Loucy (cell line): ENCODE data around the gene ABCB11.

Experiments used
- H2AFZ ChIP-seq: fragments of 200-600 bp; sonication (generic); 2 replicates; pipeline ENCODE4 v1.6.0; 2016; ENCODE audit warnings: antibody characterized with exemption, mild to moderate bottlenecking, low read length, moderate library complexity
- H3F3A ChIP-seq: fragments of 200-600 bp; 2 replicates; pipeline ENCODE4 v1.6.0; 2016; ENCODE audit warnings: antibody characterized with exemption, low read depth, mild to moderate bottlenecking
- H3K27me3 ChIP-seq: fragments of 200-600 bp; sonication (generic); 2 replicates; pipeline ENCODE4 v1.6.1; 2014; ENCODE audit warnings: low read length, mild to moderate bottlenecking; ENCODE audit not compliant: insufficient read depth, poor library complexity, severe bottlenecking
- H3K36me3 ChIP-seq: fragments of 200-600 bp; sonication (generic); 2 replicates; pipeline ENCODE4 v1.6.1; 2016; ENCODE audit warnings: low read length; ENCODE audit not compliant: insufficient read depth
- H3K4me1 ChIP-seq: fragments of 200-600 bp; sonication (generic); 2 replicates; pipeline ENCODE4 v1.5.1; 2014; ENCODE audit warnings: low read length, mild to moderate bottlenecking; ENCODE audit not compliant: insufficient read depth, poor library complexity, severe bottlenecking
- H3K4me2 ChIP-seq: fragments of 200-600 bp; sonication (generic); 2 replicates; pipeline ENCODE4 v1.6.0; 2014; ENCODE audit warnings: antibody characterized with exemption, low read length, low read depth, mild to moderate bottlenecking; ENCODE audit not compliant: poor library complexity, severe bottlenecking
- H3K4me3 ChIP-seq: fragments of 200-600 bp; sonication (generic); 2 replicates; pipeline ENCODE4 v1.5.1; 2014; ENCODE audit warnings: low read length, mild to moderate bottlenecking, mixed read lengths; ENCODE audit not compliant: poor library complexity, severe bottlenecking
- H3K79me2 ChIP-seq: fragments of 200-600 bp; sonication (generic); 2 replicates; pipeline ENCODE4 v1.6.1; 2014; ENCODE audit warnings: low read length; ENCODE audit not compliant: insufficient read depth
- H3K9ac ChIP-seq: fragments of 200-600 bp; sonication (generic); 2 replicates; pipeline ENCODE4 v1.6.0; 2014; ENCODE audit warnings: mild to moderate bottlenecking, low read depth, low read length, moderate library complexity; ENCODE audit not compliant: poor library complexity, severe bottlenecking
- H3K9me2 ChIP-seq: fragments of 200-600 bp; sonication (generic); replicated peaks from 2 replicates; pipeline ENCODE4 v1.6.1; 2016; ENCODE audit warnings: low read depth, low read length, mixed read lengths
- H3K9me3 ChIP-seq: fragments of 200-600 bp; sonication (generic); 2 replicates; pipeline ENCODE4 v1.6.1; 2014; ENCODE audit warnings: mild to moderate bottlenecking, antibody characterized with exemption, low read length, low read depth; ENCODE audit not compliant: insufficient read depth
- H4K20me1 ChIP-seq: fragments of 200-600 bp; sonication (generic); 2 replicates; pipeline ENCODE4 v1.6.0; 2014; ENCODE audit warnings: antibody characterized with exemption, low read length, mild to moderate bottlenecking; ENCODE audit not compliant: insufficient read depth, poor library complexity, severe bottlenecking
- EZH2phosphoT487 ChIP-seq: fragments of 200-600 bp; IDR thresholded peaks from 2 replicates; pipeline ENCODE4 v1.6.1; 2018; ENCODE audit warnings: antibody characterized with exemption, mild to moderate bottlenecking, moderate library complexity, borderline replicate concordance
- TF ChIP-seq, protein P1 (sequence below): fragments of 200-600 bp; sonication (generic); conservative IDR thresholded peaks from 2 replicates; pipeline ENCODE4 v1.5.1; 2014; ENCODE audit warnings: mild to moderate bottlenecking, antibody characterized with exemption, low read length

The ABCB11 gene

DNA sequence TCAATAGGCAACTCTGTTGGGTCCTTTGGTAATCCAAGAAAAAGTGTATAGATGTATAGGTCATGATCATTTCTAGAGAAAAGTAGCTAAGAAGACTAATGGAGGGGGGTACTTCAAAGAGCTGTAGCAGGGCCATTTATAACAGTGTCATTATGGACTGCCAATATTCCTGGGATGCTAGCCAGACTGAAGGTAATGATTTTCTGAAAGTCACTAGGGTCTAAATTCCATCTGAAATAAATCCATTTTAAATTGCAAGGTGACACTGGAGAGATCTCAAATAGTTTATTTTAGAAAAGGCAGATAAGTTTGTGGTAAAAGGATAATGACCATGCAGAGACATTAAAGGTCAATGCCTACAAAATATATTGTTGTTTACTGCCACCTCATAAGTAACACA, 136.4 kb downstream of the ABCB11 start:
- Histone ChIP-seq H3K4me1 (peaks cover 6% of the 10 kb centered on the region), H3F3A (no peaks in the 10 kb centered on the region), H3K36me3 (no peaks in the 10 kb centered on the region), H3K9ac (no peak overlapping the region), H3K9me2 (no peaks in the 10 kb centered on the region), H3K27me3 (no peaks in the 10 kb centered on the region), H4K20me1 (no peaks in the 10 kb centered on the region), H3K79me2 (peaks cover 5% of the 10 kb centered on the region), H2AFZ (no peak overlapping the region), H3K9me3 (no peaks in the 10 kb centered on the region), H3K4me3 (no peak overlapping the region), H3K4me2 (no peak overlapping the region)
- TF ChIP-seq EZH2phosphoT487, result no peak
- TF ChIP-seq, protein P1, sequence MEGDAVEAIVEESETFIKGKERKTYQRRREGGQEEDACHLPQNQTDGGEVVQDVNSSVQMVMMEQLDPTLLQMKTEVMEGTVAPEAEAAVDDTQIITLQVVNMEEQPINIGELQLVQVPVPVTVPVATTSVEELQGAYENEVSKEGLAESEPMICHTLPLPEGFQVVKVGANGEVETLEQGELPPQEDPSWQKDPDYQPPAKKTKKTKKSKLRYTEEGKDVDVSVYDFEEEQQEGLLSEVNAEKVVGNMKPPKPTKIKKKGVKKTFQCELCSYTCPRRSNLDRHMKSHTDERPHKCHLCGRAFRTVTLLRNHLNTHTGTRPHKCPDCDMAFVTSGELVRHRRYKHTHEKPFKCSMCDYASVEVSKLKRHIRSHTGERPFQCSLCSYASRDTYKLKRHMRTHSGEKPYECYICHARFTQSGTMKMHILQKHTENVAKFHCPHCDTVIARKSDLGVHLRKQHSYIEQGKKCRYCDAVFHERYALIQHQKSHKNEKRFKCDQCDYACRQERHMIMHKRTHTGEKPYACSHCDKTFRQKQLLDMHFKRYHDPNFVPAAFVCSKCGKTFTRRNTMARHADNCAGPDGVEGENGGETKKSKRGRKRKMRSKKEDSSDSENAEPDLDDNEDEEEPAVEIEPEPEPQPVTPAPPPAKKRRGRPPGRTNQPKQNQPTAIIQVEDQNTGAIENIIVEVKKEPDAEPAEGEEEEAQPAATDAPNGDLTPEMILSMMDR, result no peak

DNA sequence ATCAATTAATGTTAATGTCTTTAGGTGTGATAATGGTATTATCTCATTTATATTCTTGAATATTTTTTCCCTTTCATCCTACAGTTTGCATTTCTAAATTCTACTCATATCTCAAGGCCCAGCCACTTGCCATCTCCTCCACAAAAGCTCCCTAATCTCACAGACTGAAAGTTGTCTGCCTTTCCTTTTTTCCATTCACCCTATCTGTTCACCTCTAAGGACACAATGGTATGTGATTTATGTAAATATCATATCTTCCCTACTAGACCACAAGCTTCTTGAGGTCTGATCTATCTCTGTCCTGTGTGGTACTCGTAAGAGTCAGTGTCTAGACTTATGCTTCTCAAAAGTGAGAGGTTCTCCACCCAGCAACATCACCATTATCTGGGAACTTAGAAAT, 137.0 kb downstream of the ABCB11 start:
- H3K9me2 ChIP-seq, result no peaks in the 10 kb centered on the region
- no peaks in the 10 kb centered on the region for H3F3A ChIP-seq

DNA sequence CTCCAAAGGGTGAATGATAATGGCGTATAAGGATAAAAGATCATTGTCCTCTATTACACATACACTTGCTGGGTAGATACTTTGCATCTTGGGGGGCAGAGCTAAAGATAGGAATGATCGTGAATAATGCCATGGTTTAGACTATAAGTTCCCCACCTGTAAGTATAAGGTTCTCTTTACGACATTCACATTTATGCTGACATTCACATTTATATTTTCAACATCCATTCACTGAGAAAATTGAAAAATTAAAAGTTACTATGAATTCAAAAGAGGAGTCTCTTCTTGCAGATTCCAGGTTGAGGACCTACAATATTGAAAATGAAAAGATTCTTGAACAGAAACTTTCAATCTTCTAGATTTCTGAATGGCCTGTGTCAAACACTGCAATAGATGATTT, 138.8 kb downstream of the ABCB11 start:
- Histone ChIP-seq H4K20me1 (no peaks in the 10 kb centered on the region), H3K9me3 (no peaks in the 10 kb centered on the region), H3K27me3 (no peaks in the 10 kb centered on the region), H3K9me2 (no peaks in the 10 kb centered on the region), H3K4me1 (peaks cover 18% of the 10 kb centered on the region), H2AFZ (no peak overlapping the region), H3K36me3 (no peaks in the 10 kb centered on the region), H3F3A (no peaks in the 10 kb centered on the region), H3K4me3 (no peak overlapping the region), H3K79me2 (peaks cover 25% of the 10 kb centered on the region), H3K9ac (no peak overlapping the region), H3K4me2 (no peak overlapping the region)
- TF ChIP-seq, protein P1, result no peak
- no peak for TF ChIP-seq EZH2phosphoT487

More for the DNA sequence above, 137.0 kb downstream of the ABCB11 start:
- Histone ChIP-seq H3K27me3 (no peaks in the 10 kb centered on the region), H2AFZ (no peak overlapping the region), H3K9me3 (no peaks in the 10 kb centered on the region), H4K20me1 (no peaks in the 10 kb centered on the region), H3K9ac (no peak overlapping the region), H3K79me2 (peaks cover 12% of the 10 kb centered on the region), H3K4me2 (no peak overlapping the region), H3K36me3 (no peaks in the 10 kb centered on the region), H3K4me3 (no peak overlapping the region), H3K4me1 (peaks cover 10% of the 10 kb centered on the region)
- no peak for TF ChIP-seq EZH2phosphoT487
- TF ChIP-seq, protein P1, result no peak
